OCI-LY7 (cell line): ENCODE data around the gene ZBTB21. TPM values are rescaled to one million over a fixed set of nuclear protein-coding genes. Genes with fewer than 3 reads are reported as not detected.

Experiments
- BruUV-seq: library from RNA; stranded (reverse); fragments of 400-500 nt; replicated peaks from 2 replicates; lab custom pipeline; 2021; lab: Mats Ljungman, UMichigan
- CTCF ChIA-PET: fragments of 300-600 bp; sonication (Branson Sonifier 250); formaldehyde crosslinking; loops from one replicate; lab custom pipeline; 2022; ENCODE audit warnings: antibody characterized with exemption; ENCODE audit not compliant: unreplicated experiment; lab: Charles Lee
- POLR2A ChIA-PET: fragments of 300-600 bp; sonication (Branson Sonifier 250); formaldehyde crosslinking; loops from one replicate; lab custom pipeline; 2022; ENCODE audit warnings: antibody characterized with exemption; lab: Charles Lee
- DNase-seq: peaks from one replicate; pipeline ENCODE4 v3.0.0-alpha.2; 2015; ENCODE audit warnings: low spot score
- H2AFZ ChIP-seq: fragments of 200-600 bp; sonication (generic), shearing (Covaris generic); 2 replicates; pipeline ENCODE4 v1.6.1; 2014; ENCODE audit warnings: mild to moderate bottlenecking, antibody characterized with exemption, low read length, moderate library complexity
- H3K27ac ChIP-seq: fragments of 200-600 bp; sonication (generic); 2 replicates; pipeline ENCODE4 v1.5.1; 2014; ENCODE audit warnings: mixed run types, low read depth, mild to moderate bottlenecking, moderate library complexity, low read length, inconsistent platforms; ENCODE audit not compliant: poor library complexity, severe bottlenecking
- H3K36me3 ChIP-seq: fragments of 200-600 bp; sonication (generic); 2 replicates; pipeline ENCODE4 v1.6.1; 2014; ENCODE audit warnings: mild to moderate bottlenecking, antibody characterized with exemption, low read length, moderate library complexity, mixed read lengths; ENCODE audit not compliant: insufficient read depth
- H3K4me1 ChIP-seq: fragments of 200-600 bp; sonication (generic); 2 replicates; pipeline ENCODE4 v1.5.1; 2014; ENCODE audit warnings: mild to moderate bottlenecking, low read length; ENCODE audit not compliant: insufficient read depth, poor library complexity, severe bottlenecking
- H3K4me2 ChIP-seq: fragments of 200-600 bp; sonication (generic); 2 replicates; pipeline ENCODE4 v1.6.1; 2014; ENCODE audit warnings: mild to moderate bottlenecking, low read length
- H3K4me3 ChIP-seq: fragments of 200-600 bp; sonication (generic); 2 replicates; pipeline ENCODE4 v1.5.1; 2014; ENCODE audit warnings: mild to moderate bottlenecking, low read depth, low read length; ENCODE audit not compliant: poor library complexity, severe bottlenecking
- H3K79me2 ChIP-seq: fragments of 200-600 bp; sonication (generic); 2 replicates; pipeline ENCODE4 v1.6.1; 2016; ENCODE audit warnings: low read depth, mild to moderate bottlenecking, low read length, moderate library complexity, mixed read lengths; ENCODE audit not compliant: insufficient read depth
- H3K9me2 ChIP-seq: fragments of 200-600 bp; sonication (generic); 2 replicates; pipeline ENCODE4 v1.6.1; 2016; ENCODE audit warnings: mild to moderate bottlenecking, low read length, mixed read lengths; ENCODE audit not compliant: insufficient read depth
- H3K9me3 ChIP-seq: fragments of 200-600 bp; sonication (generic); 2 replicates; pipeline ENCODE4 v1.6.1; 2014; ENCODE audit warnings: mild to moderate bottlenecking, mixed run types, low read length, mixed read lengths
- H4K20me1 ChIP-seq: fragments of 200-600 bp; sonication (generic); 2 replicates; pipeline ENCODE4 v1.6.1; 2014; ENCODE audit warnings: mild to moderate bottlenecking, antibody characterized with exemption, low read length, moderate library complexity, mixed read lengths; ENCODE audit not compliant: insufficient read depth
- CTCF ChIP-seq: fragments of 200-600 bp; sonication (generic); conservative IDR thresholded peaks from 2 replicates; pipeline ENCODE4 v1.5.1; 2014; ENCODE audit warnings: mild to moderate bottlenecking, antibody characterized with exemption, low read length, moderate library complexity, mixed read lengths
- EZH2phosphoT487 ChIP-seq: fragments of 200-600 bp; sonication (generic); IDR thresholded peaks from 2 replicates; pipeline ENCODE4 v1.6.1; 2018; ENCODE audit warnings: low read depth, borderline replicate concordance, mild to moderate bottlenecking, mixed run types, antibody characterized with exemption, low read length, moderate library complexity, mixed read lengths
- intact Hi-C: fragments of 100-400 bp; cut with micrococcal nuclease; formaldehyde crosslinking; loops from one replicate; pipeline ENCODE4 v1.10.0; 2022; ENCODE audit not compliant: unreplicated experiment
- total RNA-seq, 2 experiments: library from RNA; depleted of rRNA in 1 of 2; stranded (reverse); fragments of >200 nt in 1 of 2; shearing (Covaris generic) in 1 of 2; gene quantifications; 2 replicates each; pipeline ENCODE4 v1.2.3, GENCODE V29; 2014 to 2022

ZBTB21 gene
- total RNA-seq, 2 experiments from 2014 or later, result 10.0 to 19.6 TPM

GRCh38 chr21:42042651-42043050, 32.5 kb upstream of the ZBTB21 start:
- BruUV-seq, result no TSS peak
- POLR2A ChIA-PET, result interaction anchor here (0.8 kb wide), 1 partner anchor 34 kb away, joined by 3 read pairs; no protein-coding TSS in a partner anchor
- no peak overlapping the region for H3K4me3 ChIP-seq
- CTCF ChIA-PET, result no interaction called here
- TF ChIP-seq CTCF (no peak), EZH2phosphoT487 (no peak)
- no peaks in the 10 kb centered on the region for H3K9me2 ChIP-seq
- no peaks in the 10 kb centered on the region for H3K36me3 ChIP-seq
- no peaks in the 10 kb centered on the region for H3K9me3 ChIP-seq
- H3K4me2 ChIP-seq, result no peak overlapping the region
- no peaks in the 10 kb centered on the region for H4K20me1 ChIP-seq
- no peak overlapping the region for H3K27ac ChIP-seq
- no peak for DNase-seq
- intact Hi-C loops, result no loop called here
- no peaks in the 10 kb centered on the region for H3K79me2 ChIP-seq
- no peak overlapping the region for H2AFZ ChIP-seq
- peaks cover 8% of the 10 kb centered on the region for H3K4me1 ChIP-seq

DNA sequence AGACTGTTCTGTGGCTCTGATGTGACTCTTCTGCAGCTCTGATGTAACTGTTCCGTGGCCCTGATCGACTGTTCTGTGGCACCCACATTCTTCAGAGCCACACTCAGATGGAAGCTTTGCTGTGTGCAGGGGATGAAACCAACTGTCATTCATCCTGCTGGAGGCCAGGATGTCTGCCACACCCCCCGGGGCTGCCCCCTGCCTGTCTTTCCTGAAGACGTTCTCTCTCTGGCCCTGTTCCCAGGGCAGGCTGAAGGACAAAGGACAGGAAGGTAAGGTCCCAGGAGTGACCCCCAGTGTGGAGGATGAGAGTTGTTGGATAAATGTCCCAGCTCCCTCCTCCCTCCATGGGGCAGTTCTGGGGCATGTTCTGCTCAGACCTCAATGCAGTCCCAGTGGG, 31.6 kb upstream of the ZBTB21 start:
- POLR2A ChIA-PET, result interaction anchor here (1.4 kb wide), 1 partner anchor 10 kb away, joined by 5 read pairs; no protein-coding TSS in a partner anchor
- Histone ChIP-seq H4K20me1 (no peaks in the 10 kb centered on the region), H3K27ac (no peak overlapping the region), H3K9me2 (no peaks in the 10 kb centered on the region), H3K79me2 (no peaks in the 10 kb centered on the region), H3K36me3 (no peaks in the 10 kb centered on the region), H3K9me3 (no peaks in the 10 kb centered on the region), H3K4me1 (peaks cover 8% of the 10 kb centered on the region), H3K4me2 (no peak overlapping the region), H3K4me3 (no peak overlapping the region), H2AFZ (no peak overlapping the region)
- intact Hi-C loops, result no loop called here
- CTCF ChIA-PET, result no interaction called here
- no TSS peak for BruUV-seq
- TF ChIP-seq EZH2phosphoT487, result no peak
- no peak for TF ChIP-seq CTCF
- no peak for DNase-seq

DNA sequence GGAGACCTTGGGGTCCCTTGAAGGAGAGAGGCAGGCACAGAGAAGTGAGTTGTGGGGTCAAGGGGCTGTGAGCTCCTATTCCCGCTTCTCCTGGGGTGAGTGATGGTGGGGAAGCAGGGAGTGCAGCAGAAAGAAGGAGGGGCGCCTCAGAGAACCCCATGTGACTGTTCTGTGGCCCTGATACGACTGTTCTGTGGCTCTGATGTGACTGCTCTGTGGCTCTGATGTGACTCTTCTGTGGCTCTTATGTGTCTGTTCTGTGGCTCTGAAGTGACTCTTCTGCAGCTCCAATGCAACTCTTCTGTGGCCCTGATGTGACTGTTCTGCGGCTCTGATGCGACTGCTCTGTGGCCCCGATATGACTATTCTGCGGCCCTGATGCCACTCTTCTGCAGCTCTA, 31.1 kb upstream of the ZBTB21 start:
- Histone ChIP-seq H3K9me2 (no peaks in the 10 kb centered on the region), H3K27ac (no peak overlapping the region), H3K9me3 (no peaks in the 10 kb centered on the region), H3K4me2 (no peak overlapping the region), H3K4me1 (peaks cover 8% of the 10 kb centered on the region), H2AFZ (no peak overlapping the region), H3K79me2 (no peaks in the 10 kb centered on the region), H3K4me3 (no peak overlapping the region), H4K20me1 (no peaks in the 10 kb centered on the region), H3K36me3 (no peaks in the 10 kb centered on the region)
- BruUV-seq, result no TSS peak
- no peak for DNase-seq
- intact Hi-C loops, result no loop called here
- POLR2A ChIA-PET, result interaction anchor here (1.4 kb wide), 1 partner anchor 10 kb away, joined by 5 read pairs; no protein-coding TSS in a partner anchor
- TF ChIP-seq CTCF, result no peak
- TF ChIP-seq EZH2phosphoT487, result no peak
- CTCF ChIA-PET, result no interaction called here
